K562 (cell line): ENCODE results near the gene NLRP6. TPM values are rescaled to one million over a fixed set of nuclear protein-coding genes. Genes with fewer than 3 reads are reported as not detected.

ENCODE experiments used
- CC2D1A ChIP-seq: fragments of 450-650 bp; IDR thresholded peaks from 2 replicates; pipeline ENCODE4 v1.6.1; 2017; ENCODE audit warnings: mild to moderate bottlenecking
- CCAR2 ChIP-seq: fragments of 200-400 bp; formaldehyde crosslinking; IDR thresholded peaks from 2 replicates; pipeline ENCODE4 v1.6.1; 2017; ENCODE audit warnings: mild to moderate bottlenecking, low read depth, low read length
- CCNT2 ChIP-seq: IDR thresholded peaks from 2 replicates; pipeline ENCODE4 v1.6.1; 2011; ENCODE audit warnings: borderline replicate concordance, low read depth, mild to moderate bottlenecking, moderate library complexity, mixed read lengths, low read length; ENCODE audit not compliant: insufficient read length; ENCODE audit errors: extremely low read depth
- CREBBP ChIP-seq: IDR thresholded peaks from one replicate; pipeline ENCODE4 v1.6.1; 2012; ENCODE audit warnings: low read depth, mild to moderate bottlenecking, control low read depth, inconsistent platforms, low read length
- ETV6 ChIP-seq, 3 experiments: fragments of 150-350 bp in 1 of 3; sonication (generic) in 1 of 3; formaldehyde crosslinking in 1 of 3; IDR thresholded peaks; 2 replicates each; pipeline versions ENCODE4 v1.6.1 to v1.8.0; 2014 to 2022; ENCODE audit warnings: borderline replicate concordance in 2 of 3, low read depth in 2 of 3, antibody characterized with exemption in 1 of 3, low read length in 1 of 3, mild to moderate bottlenecking in 1 of 3, missing genetic modification reagents in 1 of 3
- GATAD2A ChIP-seq: fragments of 450-650 bp; IDR thresholded peaks from 2 replicates; pipeline ENCODE4 v1.6.1; 2017
- KAT7 ChIP-seq: sonication (generic); formaldehyde crosslinking; IDR thresholded peaks from 2 replicates; pipeline ENCODE4 v1.8.0; 2022; ENCODE audit warnings: missing genetic modification reagents, mild to moderate bottlenecking, borderline replicate concordance
- MED1 ChIP-seq: sonication (generic); formaldehyde crosslinking; IDR thresholded peaks from 2 replicates; pipeline ENCODE4 v1.8.1; 2023; ENCODE audit warnings: missing genetic modification reagents, borderline replicate concordance
- MEF2A ChIP-seq: IDR thresholded peaks from 2 replicates; pipeline ENCODE4 v1.6.1; 2011; ENCODE audit warnings: low read depth, mild to moderate bottlenecking, low read length, moderate library complexity; ENCODE audit not compliant: control insufficient read depth
- MEIS2 ChIP-seq: fragments of 450-650 bp; IDR thresholded peaks from 2 replicates; pipeline ENCODE4 v1.6.1; 2014; ENCODE audit warnings: mild to moderate bottlenecking; ENCODE audit not compliant: partially characterized antibody
- MTA3 ChIP-seq: fragments of 450-650 bp; formaldehyde crosslinking; IDR thresholded peaks from 2 replicates; pipeline ENCODE4 v1.6.1; 2017; ENCODE audit warnings: mild to moderate bottlenecking, borderline replicate concordance
- PHTF2 ChIP-seq: fragments of 250-450 bp; sonication (Bioruptor Pico); IDR thresholded peaks from 2 replicates; pipeline ENCODE4 v1.5.0; 2021; ENCODE audit warnings: mild to moderate bottlenecking
- POLR3A ChIP-seq: IDR thresholded peaks from 2 replicates; pipeline ENCODE4 v1.6.1; 2011; ENCODE audit warnings: borderline replicate concordance, mild to moderate bottlenecking, moderate library complexity; ENCODE audit not compliant: insufficient read length, insufficient read depth; ENCODE audit errors: extremely low read depth
- RBBP5 ChIP-seq: fragments of 200-600 bp; sonication (generic); IDR thresholded peaks from 2 replicates; pipeline ENCODE4 v1.6.1; 2012; ENCODE audit warnings: borderline replicate concordance, mild to moderate bottlenecking, low read length, control low read depth, inconsistent platforms; ENCODE audit not compliant: insufficient read depth, poor library complexity, severe bottlenecking
- RBFOX2 ChIP-seq: fragments of 200-400 bp; formaldehyde crosslinking; IDR thresholded peaks from 2 replicates; pipeline ENCODE4 v1.6.1; 2017; ENCODE audit warnings: low read depth, mild to moderate bottlenecking, low read length, moderate library complexity
- RBM17 ChIP-seq: fragments of 200-400 bp; formaldehyde crosslinking; IDR thresholded peaks from 2 replicates; pipeline ENCODE4 v1.6.1; 2017; ENCODE audit warnings: low read depth, mild to moderate bottlenecking, low read length, borderline replicate concordance
- SMARCE1 ChIP-seq: fragments of 450-650 bp; IDR thresholded peaks from 2 replicates; pipeline ENCODE4 v1.7.1; 2016; ENCODE audit warnings: mild to moderate bottlenecking
- SP1 ChIP-seq: sonication (generic); formaldehyde crosslinking; IDR thresholded peaks from 2 replicates; pipeline ENCODE4 v1.8.1; 2022; ENCODE audit warnings: mild to moderate bottlenecking, missing genetic modification reagents
- TAF1 ChIP-seq: IDR thresholded peaks from 2 replicates; pipeline ENCODE4 v1.6.1; 2011; ENCODE audit warnings: mild to moderate bottlenecking, low read length, moderate library complexity; ENCODE audit not compliant: insufficient read depth, control insufficient read depth, severe bottlenecking; ENCODE audit errors: extremely low read depth
- TCF7L2 ChIP-seq: fragments of 150-350 bp; IDR thresholded peaks from 2 replicates; pipeline ENCODE4 v1.6.1; 2016; ENCODE audit warnings: low read depth, mild to moderate bottlenecking, low read length, moderate library complexity
- ZNF253 ChIP-seq: fragments of 250-450 bp; sonication (Bioruptor Pico); conservative IDR thresholded peaks from 2 replicates; pipeline ENCODE4 v1.6.1; 2021; ENCODE audit warnings: mild to moderate bottlenecking
- ZNF282 ChIP-seq: sonication (generic); formaldehyde crosslinking; IDR thresholded peaks from 2 replicates; pipeline ENCODE4 v1.8.1; 2023; ENCODE audit warnings: missing genetic modification reagents
- ZNF324 ChIP-seq: fragments of 250-450 bp; sonication (Bioruptor Pico); IDR thresholded peaks from 2 replicates; pipeline ENCODE4 v1.4.0; 2020; ENCODE audit warnings: mild to moderate bottlenecking
- ZNF507 ChIP-seq: conservative IDR thresholded peaks from 2 replicates; pipeline ENCODE4 v1.6.1; 2017; ENCODE audit warnings: missing genetic modification characterization, missing compliant biosample characterization
- ZNF57 ChIP-seq: fragments of 450-650 bp; formaldehyde crosslinking; IDR thresholded peaks from 2 replicates; pipeline ENCODE4 v1.4.0; 2020; ENCODE audit warnings: mild to moderate bottlenecking, moderate library complexity
- polyA plus RNA-seq, 8 experiments: library from polyadenylated mRNA; depleted of rRNA in 4 of 8; stranded (reverse) in 5 of 8; unstranded in 3 of 8; fragments of >200 nt; fragmentation: Nextera tagmentation in 2 of 8; fragmentation: Illumina TruSeq in 1 of 8; extraction: Ambion mirVana in 2 of 8; extraction: Trizol in 1 of 8; gene quantifications; 2 replicates each; pipeline versions ENCODE4 v1.2.1 to v1.2.3, GENCODE V29; 2011 to 2014; ENCODE audit warnings: inconsistent platforms in 1 of 8, missing spikeins in 1 of 8
- total RNA-seq, 7 experiments: library from RNA; depleted of rRNA in 6 of 7; stranded (reverse); fragments of >200 nt in 6 of 7; fragmentation: Illumina TruSeq in 2 of 7; extraction: Trizol in 2 of 7; gene quantifications; 2 replicates each; pipeline versions ENCODE4 v1.2.1 to v1.2.3, GENCODE V29; 2011 to 2021; ENCODE audit warnings: low replicate concordance in 1 of 7
- TF ChIP-seq, protein P1 (sequence below), 2 experiments: IDR thresholded peaks; 2 replicates each; pipeline ENCODE4 v1.6.1; 2012; ENCODE audit warnings: improper control_type of control experiment in 2 of 2, low read depth in 2 of 2, low read length in 2 of 2, borderline replicate concordance in 1 of 2

Gene NLRP6
- total and polyA plus RNA-seq, 9 of the 15 experiments (the other 6 are each of a cell fraction or from before 2014, with no cell fraction given), result 0.03 to 0.18 (median 0.15) TPM; not detected in 5

DNA sequence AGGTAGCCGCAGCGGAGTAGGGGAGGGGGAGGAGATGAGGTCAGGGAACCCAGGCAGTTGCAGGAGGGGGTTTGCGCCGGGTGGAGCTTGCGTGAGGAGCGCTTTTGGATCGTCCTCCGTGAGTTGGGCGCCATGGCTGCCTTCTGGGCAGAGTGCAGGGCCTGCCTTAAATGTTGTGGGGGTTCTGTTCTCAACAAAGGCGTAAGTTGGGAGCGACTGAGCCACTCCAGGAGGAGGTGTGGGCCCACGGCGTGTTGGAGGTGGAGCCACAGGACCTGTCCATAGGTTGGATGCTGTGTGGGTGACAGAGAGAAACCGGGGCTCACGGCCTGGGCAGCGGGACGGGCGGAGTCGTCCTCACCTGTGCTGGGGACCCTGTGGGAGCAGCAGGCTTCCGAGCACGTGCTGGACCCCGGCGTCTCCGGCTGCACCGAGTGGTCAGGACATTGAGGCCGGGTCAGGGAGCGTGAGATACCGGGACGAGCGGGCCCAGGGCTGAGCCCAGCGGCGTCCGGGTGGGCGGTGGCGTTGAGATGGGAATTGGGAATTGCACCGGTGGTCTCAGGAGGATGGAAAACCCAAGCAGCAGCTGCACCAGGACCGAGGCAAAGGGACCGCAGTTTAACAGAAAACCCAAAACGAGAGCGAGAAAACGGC, 9.7 kb downstream of the NLRP6 start (continued):
- TF ChIP-seq ZNF57 (CRISPR knock-in tag) (no peak), CCNT2 (peak; percentile 51), TCF7L2 (no peak), MEF2A (no peak), RBM17 (no peak), SP1 (CRISPR knock-in tag) (peak; percentile 44; the same call in 1 of the 2 replicates), CREBBP (no peak), MED1 (CRISPR knock-in tag) (0 out of 2 replicates have a peak, but pooled peaks have one; percentile 88), CCAR2 (no peak), ZNF282 (CRISPR knock-in tag) (peak; percentile 65; the same call in 1 of the 2 replicates), KAT7 (CRISPR knock-in tag) (no peak), ZNF324 (CRISPR knock-in tag) (no peak), PHTF2 (CRISPR knock-in tag) (peak; percentile 26; the same call in 1 of the 2 replicates), GATAD2A (0 out of 2 replicates have a peak, but pooled peaks have one; percentile 28), RBFOX2 (peak; percentile 73), ZNF507 (tag) (no peak), TAF1 (peak; percentile 21), MTA3 (peak; percentile 24; the same call in 1 of the 2 replicates), ZNF253 (no peak), SMARCE1 (0 out of 2 replicates have a peak, but pooled peaks have one; percentile 46), ETV6 (IDR thresholded peaks at IDR 0.05; ENCODE audit: borderline replicate concordance in 1 of 2, low read depth in 2 of 2, low read length in 1 of 2) (no peak), ETV6 (CRISPR knock-in tag; IDR thresholded peaks at IDR 0.05; ENCODE audit: borderline replicate concordance) (no peak), RBBP5 (peak; percentile 68), CC2D1A (no peak), MEIS2 (no peak), POLR3A (no peak)
- TF ChIP-seq, protein P1, sequence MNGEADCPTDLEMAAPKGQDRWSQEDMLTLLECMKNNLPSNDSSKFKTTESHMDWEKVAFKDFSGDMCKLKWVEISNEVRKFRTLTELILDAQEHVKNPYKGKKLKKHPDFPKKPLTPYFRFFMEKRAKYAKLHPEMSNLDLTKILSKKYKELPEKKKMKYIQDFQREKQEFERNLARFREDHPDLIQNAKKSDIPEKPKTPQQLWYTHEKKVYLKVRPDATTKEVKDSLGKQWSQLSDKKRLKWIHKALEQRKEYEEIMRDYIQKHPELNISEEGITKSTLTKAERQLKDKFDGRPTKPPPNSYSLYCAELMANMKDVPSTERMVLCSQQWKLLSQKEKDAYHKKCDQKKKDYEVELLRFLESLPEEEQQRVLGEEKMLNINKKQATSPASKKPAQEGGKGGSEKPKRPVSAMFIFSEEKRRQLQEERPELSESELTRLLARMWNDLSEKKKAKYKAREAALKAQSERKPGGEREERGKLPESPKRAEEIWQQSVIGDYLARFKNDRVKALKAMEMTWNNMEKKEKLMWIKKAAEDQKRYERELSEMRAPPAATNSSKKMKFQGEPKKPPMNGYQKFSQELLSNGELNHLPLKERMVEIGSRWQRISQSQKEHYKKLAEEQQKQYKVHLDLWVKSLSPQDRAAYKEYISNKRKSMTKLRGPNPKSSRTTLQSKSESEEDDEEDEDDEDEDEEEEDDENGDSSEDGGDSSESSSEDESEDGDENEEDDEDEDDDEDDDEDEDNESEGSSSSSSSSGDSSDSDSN (IDR thresholded peaks at IDR 0.05; ENCODE audit: borderline replicate concordance in 1 of 2, low read depth in 2 of 2, low read length in 2 of 2), result no peak; a peak in 1 of 4 replicates
